GM12801 (cell line): ENCODE measurements around the gene SERP1.

ENCODE experiments used
- TF ChIP-seq, protein P1 (sequence below): IDR thresholded peaks from one replicate; pipeline ENCODE4 v1.5.1; 2011; ENCODE audit warnings: control low read depth; ENCODE audit not compliant: insufficient read length; ENCODE audit errors: extremely low read depth

SERP1 gene

GRCh38 chr3:150546226-150547044 is at the start of gene SERP1, which contains the start of gene EIF2A:
SERP1 (minus strand) TSS chr3:150546496; CDS start chr3:150546135, 361 bp downstream.
EIF2A (plus strand) TSS chr3:150546787; CDS start chr3:150546803, 16 bp downstream.
- TF ChIP-seq, protein P1, sequence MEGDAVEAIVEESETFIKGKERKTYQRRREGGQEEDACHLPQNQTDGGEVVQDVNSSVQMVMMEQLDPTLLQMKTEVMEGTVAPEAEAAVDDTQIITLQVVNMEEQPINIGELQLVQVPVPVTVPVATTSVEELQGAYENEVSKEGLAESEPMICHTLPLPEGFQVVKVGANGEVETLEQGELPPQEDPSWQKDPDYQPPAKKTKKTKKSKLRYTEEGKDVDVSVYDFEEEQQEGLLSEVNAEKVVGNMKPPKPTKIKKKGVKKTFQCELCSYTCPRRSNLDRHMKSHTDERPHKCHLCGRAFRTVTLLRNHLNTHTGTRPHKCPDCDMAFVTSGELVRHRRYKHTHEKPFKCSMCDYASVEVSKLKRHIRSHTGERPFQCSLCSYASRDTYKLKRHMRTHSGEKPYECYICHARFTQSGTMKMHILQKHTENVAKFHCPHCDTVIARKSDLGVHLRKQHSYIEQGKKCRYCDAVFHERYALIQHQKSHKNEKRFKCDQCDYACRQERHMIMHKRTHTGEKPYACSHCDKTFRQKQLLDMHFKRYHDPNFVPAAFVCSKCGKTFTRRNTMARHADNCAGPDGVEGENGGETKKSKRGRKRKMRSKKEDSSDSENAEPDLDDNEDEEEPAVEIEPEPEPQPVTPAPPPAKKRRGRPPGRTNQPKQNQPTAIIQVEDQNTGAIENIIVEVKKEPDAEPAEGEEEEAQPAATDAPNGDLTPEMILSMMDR, result no peak

DNA sequence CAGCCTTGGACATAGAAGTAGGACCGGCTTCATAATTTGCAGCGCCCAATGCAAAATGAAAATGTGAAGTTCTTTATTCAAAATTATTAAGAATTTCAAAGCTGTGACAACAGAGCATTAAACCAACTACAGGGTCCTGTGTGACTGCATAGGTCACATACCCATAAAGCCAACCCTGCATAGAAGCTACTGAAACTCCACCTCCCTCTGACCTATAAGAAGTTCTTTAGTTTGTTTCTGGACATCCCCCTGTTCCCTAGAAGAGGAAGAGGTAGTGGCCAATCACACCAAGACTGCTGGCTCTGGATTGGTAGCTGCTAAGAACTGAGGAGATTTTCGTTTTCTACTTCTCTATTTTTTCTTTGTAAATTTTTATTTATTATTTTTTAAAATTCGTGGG is 47.9 kb upstream of the SERP1 start:
- TF ChIP-seq, protein P1, result no peak

DNA sequence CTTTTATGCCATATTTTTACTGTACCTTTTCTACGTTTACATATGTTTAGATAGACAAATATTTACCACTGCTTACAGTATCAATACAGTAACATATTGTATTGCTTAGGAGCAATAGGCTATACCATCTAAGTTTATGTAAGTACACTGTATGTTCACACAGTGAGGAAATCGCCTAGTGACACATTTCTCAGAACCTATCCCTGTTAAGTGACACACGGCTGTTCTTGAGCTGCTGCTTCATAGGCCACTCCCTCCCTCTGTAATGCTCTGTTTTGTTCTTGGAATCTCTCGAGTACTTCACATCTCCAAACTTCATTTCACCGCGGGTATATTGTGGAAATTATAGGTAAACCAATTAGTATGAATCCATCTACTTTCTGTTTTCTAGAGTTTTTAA is 43.5 kb upstream of the SERP1 start:
- TF ChIP-seq, protein P1, result no peak

DNA sequence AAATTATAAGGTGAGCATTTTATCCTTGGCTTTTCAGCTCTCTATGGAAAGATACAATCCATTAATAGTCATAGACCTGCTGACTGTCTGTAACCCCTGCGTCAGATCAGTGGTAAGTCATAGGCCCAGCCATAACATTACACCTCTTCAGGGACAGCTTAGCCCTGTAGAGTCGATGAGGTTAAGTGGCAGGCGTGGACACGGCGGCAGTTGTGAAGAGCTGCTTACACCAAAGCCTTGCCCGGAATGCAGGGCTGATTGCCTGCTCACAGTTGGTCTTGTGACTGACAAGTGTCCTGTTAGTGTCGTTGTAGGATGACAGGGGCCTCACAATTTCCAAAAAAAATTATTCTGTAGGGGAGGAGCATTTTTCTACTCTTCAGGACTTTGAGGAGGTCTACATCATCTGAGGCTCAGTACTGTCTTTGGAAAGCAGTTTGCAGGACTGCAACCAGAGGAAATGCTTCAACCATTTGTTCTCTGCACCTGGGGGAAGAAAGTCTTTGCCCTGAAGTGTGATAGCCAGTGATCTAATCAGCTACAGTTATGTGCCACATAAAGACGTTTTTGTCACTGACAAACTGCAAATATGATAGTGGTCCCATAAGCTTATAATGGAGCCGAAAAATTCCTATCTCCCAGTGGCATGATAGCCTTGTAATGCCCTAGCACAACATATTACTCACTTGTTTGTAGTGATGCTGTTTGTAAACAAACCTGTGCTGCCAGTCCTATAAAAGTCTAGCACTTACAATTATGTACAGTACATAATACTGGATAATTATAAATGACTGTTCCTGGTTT is 41.9 kb upstream of the SERP1 start:
- TF ChIP-seq, protein P1, result no peak

- TF ChIP-seq, protein P1, result no peak
Measured at GRCh38 chr3:150583028-150583427, 36.7 kb upstream of the SERP1 start.

DNA sequence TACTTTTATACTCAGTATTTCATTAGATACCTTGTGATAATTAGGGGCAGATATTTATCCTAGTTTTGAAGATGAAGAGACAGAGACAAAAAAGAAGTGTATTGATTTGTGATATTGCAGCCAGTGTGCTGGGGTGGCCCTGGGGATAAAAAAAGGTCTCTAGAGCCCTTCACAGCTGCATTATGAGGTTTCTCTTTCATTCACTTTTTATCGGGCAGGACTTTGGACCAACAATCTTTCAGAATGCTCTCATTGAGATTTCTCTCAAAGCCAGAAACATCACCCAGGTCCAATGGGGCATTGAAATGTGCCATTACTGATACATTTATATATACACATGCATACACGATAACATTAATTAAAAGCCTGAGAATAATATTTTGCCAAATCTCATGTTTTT is 36.3 kb upstream of the SERP1 start:
- TF ChIP-seq, protein P1, result no peak

- TF ChIP-seq, protein P1, result no peak
Measured at GRCh38 chr3:150581174-150581573, 34.9 kb upstream of the SERP1 start.
